Prostate gland (tissue), 2 donors: ENCODE results near the gene BRF1.

Experiments
- CTCF ChIP-seq, 4 experiments: fragments of 200-600 bp in 2 of 4; fragments of 450-650 bp in 2 of 4; sonication (generic) in 2 of 4; IDR thresholded peaks; 1 replicate in 3 of 4; 2 replicates in 1 of 4; pipeline ENCODE4 v1.5.1; 2016 to 2019; ENCODE audit warnings: antibody characterized with exemption in 4 of 4, mild to moderate bottlenecking in 2 of 4, moderate library complexity in 2 of 4
- POLR2A ChIP-seq: fragments of 450-650 bp; IDR thresholded peaks from one replicate; pipeline ENCODE4 v1.6.1; 2016; ENCODE audit warnings: antibody characterized with exemption, mild to moderate bottlenecking

GRCh38 chr14:105218611-105219010 lies 82.2 kb downstream of the BRF1 start:
- TF ChIP-seq CTCF (IDR thresholded peaks at IDR 0.05) (no peak), POLR2A (no peak)
